DOHH2 (cell line): ENCODE measurements around the gene STRA8.

ENCODE experiments used
- H3F3A ChIP-seq: fragments of 200-600 bp; sonication (generic), shearing (Covaris generic); 2 replicates; pipeline ENCODE4 v1.6.0; 2016; ENCODE audit warnings: antibody characterized with exemption, mild to moderate bottlenecking; ENCODE audit not compliant: control insufficient read depth, insufficient read depth
- H3K27ac ChIP-seq: fragments of 200-600 bp; sonication (generic); 2 replicates; pipeline ENCODE4 v1.5.1; 2014; ENCODE audit warnings: low read depth, mild to moderate bottlenecking, low read length, moderate library complexity
- H3K27me3 ChIP-seq: fragments of 200-600 bp; sonication (generic); 2 replicates; pipeline ENCODE4 v1.6.1; 2014; ENCODE audit warnings: mild to moderate bottlenecking, low read length, mixed read lengths; ENCODE audit not compliant: control insufficient read depth
- H3K36me3 ChIP-seq: fragments of 200-600 bp; sonication (generic); 2 replicates; pipeline ENCODE4 v1.6.1; 2014; ENCODE audit warnings: mild to moderate bottlenecking, low read length, moderate library complexity, mixed read lengths; ENCODE audit not compliant: control insufficient read depth
- H3K4me1 ChIP-seq: fragments of 200-600 bp; sonication (generic); 2 replicates; pipeline ENCODE4 v1.6.1; 2014; ENCODE audit warnings: mild to moderate bottlenecking, low read length, mixed read lengths; ENCODE audit not compliant: control insufficient read depth
- H3K4me2 ChIP-seq: fragments of 200-600 bp; sonication (generic); 2 replicates; pipeline ENCODE4 v1.6.0; 2014; ENCODE audit warnings: mild to moderate bottlenecking, low read length, moderate library complexity
- H3K4me3 ChIP-seq: fragments of 200-600 bp; sonication (generic); 2 replicates; pipeline ENCODE4 v1.5.1; 2014; ENCODE audit warnings: mild to moderate bottlenecking, low read length, mixed read lengths
- H3K79me2 ChIP-seq: fragments of 200-600 bp; sonication (generic); 2 replicates; pipeline ENCODE4 v1.6.1; 2014; ENCODE audit warnings: mild to moderate bottlenecking, low read length, mixed read lengths; ENCODE audit not compliant: control insufficient read depth
- H3K9me2 ChIP-seq: fragments of 200-600 bp; sonication (generic); replicated peaks from 2 replicates; pipeline ENCODE4 v1.6.1; 2014; ENCODE audit warnings: mild to moderate bottlenecking, low read length, mixed read lengths; ENCODE audit not compliant: control insufficient read depth
- H3K9me3 ChIP-seq: fragments of 200-600 bp; sonication (generic); 2 replicates; pipeline ENCODE4 v1.6.1; 2014; ENCODE audit warnings: antibody characterized with exemption, low read length, mixed read lengths; ENCODE audit not compliant: control insufficient read depth, insufficient read depth
- H4K20me1 ChIP-seq: fragments of 200-600 bp; sonication (generic); 2 replicates; pipeline ENCODE4 v1.6.0; 2014; ENCODE audit warnings: low read depth, mild to moderate bottlenecking, antibody characterized with exemption, low read length, moderate library complexity; ENCODE audit not compliant: control insufficient read depth, insufficient read depth
- CTCF ChIP-seq: fragments of 200-600 bp; sonication (generic); IDR thresholded peaks from one replicate; pipeline ENCODE4 v1.5.1; 2014; ENCODE audit warnings: antibody characterized with exemption, mild to moderate bottlenecking, low read depth, low read length; ENCODE audit not compliant: poor library complexity, severe bottlenecking
- EZH2phosphoT487 ChIP-seq: fragments of 200-600 bp; sonication (generic); IDR thresholded peaks from 2 replicates; pipeline ENCODE4 v1.6.1; 2017; ENCODE audit warnings: borderline replicate concordance, mild to moderate bottlenecking, antibody characterized with exemption, low read length, moderate library complexity, mixed read lengths

The STRA8 gene

GRCh38 chr7:135290594-135290993, 57.0 kb downstream of the STRA8 start:
- Histone ChIP-seq H4K20me1 (no peaks in the 10 kb centered on the region), H3K27me3 (peaks cover 4% of the 10 kb centered on the region; the same call in 1 of the 2 replicates), H3K27ac (no peak overlapping the region), H3K4me2 (no peak overlapping the region), H3K9me2 (no peaks in the 10 kb centered on the region), H3F3A (no peaks in the 10 kb centered on the region), H3K79me2 (no peaks in the 10 kb centered on the region), H3K4me3 (no peak overlapping the region), H3K4me1 (no peaks in the 10 kb centered on the region), H3K36me3 (no peaks in the 10 kb centered on the region), H3K9me3 (no peaks in the 10 kb centered on the region)
- TF ChIP-seq EZH2phosphoT487 (no peak), CTCF (no peak)

GRCh38 chr7:135291809-135292253, 58.2 kb downstream of the STRA8 start:
- H4K20me1 ChIP-seq: no peaks in the 10 kb centered on the region
- H3K9me2 ChIP-seq: no peaks in the 10 kb centered on the region
- no peaks in the 10 kb centered on the region for H3F3A ChIP-seq
- no peaks in the 10 kb centered on the region for H3K9me3 ChIP-seq
- H3K79me2 ChIP-seq: no peaks in the 10 kb centered on the region
- no peak overlapping the region for H3K27ac ChIP-seq
- H3K4me2 ChIP-seq: no peak overlapping the region
- H3K27me3 ChIP-seq: peaks cover 4% of the 10 kb centered on the region; the same call in 1 of the 2 replicates
- no peak for TF ChIP-seq CTCF
- no peak for TF ChIP-seq EZH2phosphoT487
- H3K4me3 ChIP-seq: no peak overlapping the region
- no peaks in the 10 kb centered on the region for H3K36me3 ChIP-seq
- no peaks in the 10 kb centered on the region for H3K4me1 ChIP-seq

GRCh38 chr7:135299235-135299634, 65.6 kb downstream of the STRA8 start:
- Histone ChIP-seq H3K36me3 (no peaks in the 10 kb centered on the region), H3K4me1 (no peaks in the 10 kb centered on the region), H3K4me3 (no peak overlapping the region), H3K9me3 (no peaks in the 10 kb centered on the region), H4K20me1 (no peaks in the 10 kb centered on the region), H3K4me2 (no peak overlapping the region), H3K79me2 (no peaks in the 10 kb centered on the region), H3K27me3 (peaks cover 14% of the 10 kb centered on the region), H3F3A (no peaks in the 10 kb centered on the region), H3K9me2 (no peaks in the 10 kb centered on the region), H3K27ac (no peak overlapping the region)
- no peak for TF ChIP-seq EZH2phosphoT487
- TF ChIP-seq CTCF: no peak
